BLaER1 treated with 17β-estradiol and CSF1 and Interleukin-3, amounts not matched to agents 10 nM and 100 nM (cell line): Measurements from ENCODE around the gene COX6A2.
A peak's percentile ranks its signal among the peaks of the same experiment; 100 is the strongest.

ENCODE experiments used
- H3K27ac ChIP-seq, 11 experiments: shearing (Covaris generic); formaldehyde crosslinking; 2 replicates each; pipeline ENCODE4 v1.8.1; 2022
- H3K27me3 ChIP-seq, 11 experiments: shearing (Covaris generic); formaldehyde crosslinking; 2 replicates each; pipeline ENCODE4 v1.8.1; 2022
- H3K36me3 ChIP-seq, 11 experiments: shearing (Covaris generic); formaldehyde crosslinking; 2 replicates each; pipeline ENCODE4 v1.8.1; 2022
- H3K4me1 ChIP-seq, 10 experiments: shearing (Covaris generic); formaldehyde crosslinking; 2 replicates each; pipeline ENCODE4 v1.8.1; 2022
- H3K4me2 ChIP-seq, 11 experiments: shearing (Covaris generic); formaldehyde crosslinking; 2 replicates each; pipeline ENCODE4 v1.8.1; 2022
- H3K4me3 ChIP-seq, 10 experiments: shearing (Covaris generic); formaldehyde crosslinking; 2 replicates each; pipeline ENCODE4 v1.8.1; 2022
- H3K9ac ChIP-seq, 11 experiments: shearing (Covaris generic); formaldehyde crosslinking; 2 replicates each; pipeline ENCODE4 v1.8.1; 2022
- H3K9me3 ChIP-seq, 11 experiments: shearing (Covaris generic); formaldehyde crosslinking; replicated peaks in 1 of 11; 2 replicates each; pipeline ENCODE4 v1.8.1; 2022
- H4K20me1 ChIP-seq, 11 experiments: shearing (Covaris generic); formaldehyde crosslinking; 2 replicates each; pipeline ENCODE4 v1.8.1; 2022
- Cebpa-rat ChIP-seq, 11 experiments: shearing (Covaris generic); IDR thresholded peaks; 2 replicates each; pipeline ENCODE4 v1.8.1; 2022

The COX6A2 gene

DNA sequence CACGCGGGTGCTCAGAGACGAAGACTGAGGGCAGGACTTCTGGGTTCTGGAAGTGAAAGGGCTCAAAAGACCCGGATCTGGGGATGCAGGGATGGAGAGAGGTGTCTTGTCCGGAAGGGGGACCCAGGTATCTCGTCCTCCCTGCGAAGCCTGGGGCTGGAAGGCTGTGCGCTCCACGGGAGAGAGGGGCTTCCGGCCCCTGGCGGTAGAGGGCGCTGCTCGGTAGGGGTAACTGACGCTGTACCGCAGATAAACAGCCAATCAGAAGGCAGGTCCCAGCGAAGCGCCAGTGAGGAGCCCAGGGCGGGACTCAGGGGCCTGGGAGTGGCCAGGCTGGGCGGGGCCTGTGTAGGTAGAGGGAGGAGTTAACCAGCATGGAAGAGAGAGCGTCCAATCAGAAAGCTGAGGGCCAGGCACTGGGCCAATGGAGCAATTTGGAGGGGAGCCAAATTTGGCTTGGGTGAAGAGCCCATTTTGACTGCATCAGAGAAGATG lies 44.6 kb upstream of the COX6A2 start:
- H3K4me2 ChIP-seq, result peak overlapping the region; percentile 76 to 96 (median 91)

DNA sequence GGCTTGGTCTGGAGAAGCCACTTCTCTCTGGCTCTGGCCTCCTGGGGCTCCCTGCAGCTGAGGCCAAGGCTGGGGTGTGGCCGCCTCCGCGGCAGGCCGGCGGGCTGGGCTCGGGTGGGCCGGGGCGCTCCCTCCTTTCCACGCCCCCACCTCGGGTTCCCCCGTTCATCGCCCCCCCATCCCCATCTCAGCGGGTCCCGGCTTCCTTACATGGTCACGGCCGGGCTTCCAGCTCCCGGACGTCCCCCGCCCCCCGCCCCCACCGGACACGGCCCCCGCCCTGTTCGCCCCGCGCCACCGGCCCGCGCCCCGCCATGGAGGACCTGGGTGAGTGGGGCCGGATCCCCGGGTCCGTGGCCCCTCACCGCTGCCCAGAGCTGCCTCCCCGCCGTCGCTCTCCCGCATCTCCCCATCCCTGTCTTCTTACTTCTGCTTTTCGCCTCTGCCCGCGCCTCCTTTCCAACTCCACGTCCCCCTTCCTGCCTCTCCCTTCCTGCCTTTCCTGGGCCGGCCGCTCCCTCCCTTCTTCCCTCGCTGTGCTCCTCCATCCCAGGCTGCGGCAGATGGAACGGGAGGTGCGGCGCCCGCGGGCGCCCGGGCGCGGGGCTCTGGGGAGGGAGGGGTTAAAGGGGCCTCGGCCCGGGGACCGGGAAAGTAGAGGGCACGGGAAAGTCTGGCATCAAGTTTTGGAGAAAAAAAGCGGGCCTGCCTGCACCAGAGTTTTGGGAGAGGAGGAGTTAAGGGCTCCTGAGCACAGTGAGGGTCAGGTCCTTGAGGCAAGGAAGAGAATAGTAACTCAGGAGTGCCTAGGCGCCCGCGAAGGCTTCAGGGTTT lies 43.9 kb upstream of the COX6A2 start, which contains the start of gene TGFB1I1:
Gene TGFB1I1 (plus strand): TSS at position 278 of the 834 bp plus-strand sequence. CDS start 37 bp downstream, at position 315.
- H3K4me3 ChIP-seq, result peak within 1 kb of the TSS; percentile 54 to 74 (median 64)
- peaks cover 58 to 80% (median 76%) of the 10 kb centered on the region in 10 experiments for H3K4me1 ChIP-seq
- peak within 1 kb of the TSS; percentile 69 to 82 (median 78) for H3K9ac ChIP-seq
- no peaks in the 10 kb centered on the region for H3K27me3 ChIP-seq
- no peaks in the 10 kb centered on the region for H3K9me3 ChIP-seq
- no peak for TF ChIP-seq Cebpa-rat (IDR thresholded peaks at IDR 0.05)
- peak within 1 kb of the TSS; percentile 84 to 98 (median 91) for H3K4me2 ChIP-seq
- peaks cover 0 to 11% (median 0%) of the 10 kb centered on the region in 11 experiments; a peak in 4 of 22 replicates for H3K36me3 ChIP-seq
- peak within 1 kb of the TSS; percentile 58 to 82 (median 73) for H3K27ac ChIP-seq
- no peaks in the 10 kb centered on the region; a peak in 1 of 22 replicates for H4K20me1 ChIP-seq

More for the DNA sequence above, 44.6 kb upstream of the COX6A2 start:
- peak overlapping the region; percentile 69 to 82 (median 78); a peak in 21 of 22 replicates for H3K9ac ChIP-seq
- H3K27me3 ChIP-seq, result no peaks in the 10 kb centered on the region
- TF ChIP-seq Cebpa-rat (IDR thresholded peaks at IDR 0.05), result no peak
- H3K36me3 ChIP-seq, result peaks cover 0 to 11% (median 0%) of the 10 kb centered on the region in 11 experiments; a peak in 4 of 22 replicates
- peak overlapping the region; percentile 49 to 82 (median 73); a peak in 18 of 22 replicates for H3K27ac ChIP-seq
- no peaks in the 10 kb centered on the region for H3K9me3 ChIP-seq
- peaks cover 58 to 80% (median 75%) of the 10 kb centered on the region in 10 experiments for H3K4me1 ChIP-seq
- H4K20me1 ChIP-seq, result no peaks in the 10 kb centered on the region
- peak overlapping the region; percentile 54 to 74 (median 64) for H3K4me3 ChIP-seq

DNA sequence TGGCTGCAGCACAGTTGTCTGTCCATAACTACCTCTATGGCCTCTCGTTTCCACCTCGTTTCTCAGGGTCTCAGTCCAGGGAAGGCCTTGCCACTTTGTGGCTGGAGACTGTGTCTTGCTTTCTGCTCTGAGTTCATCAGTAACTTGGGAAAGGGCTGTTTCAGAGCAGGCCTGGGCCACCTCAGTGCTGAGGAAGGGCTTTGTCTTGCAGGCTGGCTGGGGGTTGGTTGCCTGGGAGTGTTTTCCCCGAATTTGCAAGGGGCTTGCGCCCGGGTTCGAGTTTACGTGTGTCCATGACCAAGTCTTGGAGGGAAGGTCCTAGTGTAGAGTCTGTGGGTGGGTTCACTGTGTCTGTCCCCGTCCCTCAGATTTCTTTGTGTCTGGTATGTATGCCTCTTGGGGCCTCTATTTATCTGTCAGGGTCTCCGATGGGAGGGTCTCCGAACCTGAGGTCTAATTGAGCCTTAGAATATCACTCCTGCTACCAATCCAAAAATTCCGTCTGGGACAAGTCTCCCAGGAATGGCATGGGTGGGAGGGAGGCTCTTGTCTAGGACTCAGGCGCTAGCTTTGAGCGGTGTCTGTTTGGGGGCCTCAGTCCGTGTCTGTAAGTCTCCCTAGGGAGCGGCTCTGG lies 43.2 kb upstream of the COX6A2 start:
- Histone ChIP-seq H3K9me3 (no peaks in the 10 kb centered on the region), H3K4me3 (peak overlapping the region; percentile 54 to 74 (median 64)), H3K36me3 (peaks cover 0 to 14% (median 0%) of the 10 kb centered on the region in 11 experiments; a peak in 5 of 22 replicates), H3K9ac (peak overlapping the region; percentile 69 to 82 (median 78)), H4K20me1 (peaks cover 0 to 7% (median 0%) of the 10 kb centered on the region in 11 experiments; a peak in 3 of 22 replicates), H3K27me3 (no peaks in the 10 kb centered on the region), H3K4me1 (peaks cover 62 to 84% (median 79%) of the 10 kb centered on the region in 10 experiments), H3K27ac (peak overlapping the region; percentile 25 to 82 (median 73); a peak in 21 of 22 replicates), H3K4me2 (peak overlapping the region; percentile 84 to 98 (median 91))
- TF ChIP-seq Cebpa-rat (IDR thresholded peaks at IDR 0.05), result no peak

GRCh38 chr16:31470615-31471014 lies 42.5 kb upstream of the COX6A2 start:
- H3K27ac ChIP-seq, result peak overlapping the region in 3 of 11 experiments; percentile 65 to 72 (median 72); a peak in 3 of 22 replicates
- no peaks in the 10 kb centered on the region for H3K27me3 ChIP-seq
- no peak for TF ChIP-seq Cebpa-rat (IDR thresholded peaks at IDR 0.05)
- H3K4me1 ChIP-seq, result peaks cover 62 to 84% (median 79%) of the 10 kb centered on the region in 10 experiments
- H3K9ac ChIP-seq, result peak overlapping the region in 1 of 11 experiments; percentile 80; a peak in 2 of 22 replicates
- peak overlapping the region; percentile 84 to 98 (median 91) for H3K4me2 ChIP-seq
- H4K20me1 ChIP-seq, result peaks cover 0 to 14% (median 0%) of the 10 kb centered on the region in 11 experiments; a peak in 3 of 22 replicates
- H3K9me3 ChIP-seq, result no peaks in the 10 kb centered on the region
- H3K36me3 ChIP-seq, result peaks cover 0 to 21% (median 3%) of the 10 kb centered on the region in 11 experiments; a peak in 8 of 22 replicates
- H3K4me3 ChIP-seq, result no peak overlapping the region

GRCh38 chr16:31467858-31468257 lies 39.7 kb upstream of the COX6A2 start:
- peaks cover 0 to 15% (median 0%) of the 10 kb centered on the region in 11 experiments; a peak in 3 of 22 replicates for H4K20me1 ChIP-seq
- TF ChIP-seq Cebpa-rat (IDR thresholded peaks at IDR 0.05), result no peak
- H3K36me3 ChIP-seq, result peaks cover 8 to 36% (median 25%) of the 10 kb centered on the region in 11 experiments
- H3K27me3 ChIP-seq, result no peaks in the 10 kb centered on the region
- peaks cover 63 to 90% (median 87%) of the 10 kb centered on the region in 10 experiments for H3K4me1 ChIP-seq
- peak overlapping the region; percentile 72 to 100 (median 91) for H3K4me2 ChIP-seq
- peak overlapping the region in 5 of 10 experiments; percentile 28 to 56 (median 51); a peak in 4 of 20 replicates for H3K4me3 ChIP-seq
- H3K9ac ChIP-seq, result peak overlapping the region in 10 of 11 experiments; percentile 20 to 82 (median 78); a peak in 16 of 22 replicates
- H3K27ac ChIP-seq, result peak overlapping the region; percentile 57 to 97 (median 87); a peak in 20 of 22 replicates
- H3K9me3 ChIP-seq, result no peaks in the 10 kb centered on the region

DNA sequence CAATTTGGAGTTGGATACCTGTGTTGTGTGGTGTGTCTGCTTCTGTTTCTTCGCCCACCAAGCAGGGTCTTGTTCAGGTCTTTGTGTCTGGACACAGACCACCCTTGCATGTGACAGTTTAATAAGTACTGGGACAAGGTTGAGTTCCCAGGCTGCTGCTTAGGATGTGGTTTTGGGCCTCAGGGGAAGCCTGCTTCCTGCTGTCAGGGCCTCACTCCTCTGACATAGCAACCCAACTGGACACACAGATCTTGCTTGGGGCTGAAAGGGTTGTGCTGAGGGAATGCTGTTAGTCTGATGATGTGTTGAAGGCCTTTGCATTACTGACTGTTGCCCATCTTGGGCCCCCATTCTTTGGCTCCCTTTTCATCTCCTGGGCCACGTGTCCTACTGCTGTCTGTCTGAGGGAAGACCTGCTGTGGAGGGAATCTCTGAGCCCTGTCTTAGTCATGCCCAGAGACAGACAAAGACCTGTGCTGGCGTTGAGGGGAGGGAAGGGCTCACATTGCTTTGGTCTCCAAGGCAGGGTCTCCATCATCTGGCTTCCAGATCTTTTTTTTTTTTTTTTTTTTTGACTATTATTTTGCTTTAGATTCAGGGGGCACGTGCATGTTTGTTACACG lies 39.1 kb upstream of the COX6A2 start:
- H3K4me1 ChIP-seq, result peaks cover 57 to 90% (median 86%) of the 10 kb centered on the region in 10 experiments
- peaks cover 13 to 42% (median 31%) of the 10 kb centered on the region in 11 experiments for H3K36me3 ChIP-seq
- peak overlapping the region; percentile 72 to 100 (median 91) for H3K4me2 ChIP-seq
- peak overlapping the region; percentile 57 to 97 (median 87) for H3K27ac ChIP-seq
- H3K9ac ChIP-seq, result peak overlapping the region; percentile 55 to 82 (median 75); a peak in 21 of 22 replicates
- peak overlapping the region in 8 of 10 experiments; percentile 17 to 56 (median 51); a peak in 15 of 20 replicates for H3K4me3 ChIP-seq
- H3K27me3 ChIP-seq, result no peaks in the 10 kb centered on the region
- H4K20me1 ChIP-seq, result peaks cover 0 to 15% (median 0%) of the 10 kb centered on the region in 11 experiments; a peak in 3 of 22 replicates
- no peaks in the 10 kb centered on the region for H3K9me3 ChIP-seq
- no peak for TF ChIP-seq Cebpa-rat (IDR thresholded peaks at IDR 0.05)

- no peak for TF ChIP-seq Cebpa-rat (IDR thresholded peaks at IDR 0.05)
- Histone ChIP-seq H3K4me3 (peak overlapping the region in 9 of 10 experiments; percentile 1 to 56 (median 51); a peak in 16 of 20 replicates), H3K27ac (peak overlapping the region; percentile 57 to 97 (median 87))
Observed at GRCh38 chr16:31466381-31466841, 38.3 kb upstream of the COX6A2 start.

More at GRCh38 chr16:31466381-31466841, 38.3 kb upstream of the COX6A2 start:
- Histone ChIP-seq H3K27me3 (no peaks in the 10 kb centered on the region), H3K4me1 (peaks cover 53 to 91% (median 83%) of the 10 kb centered on the region in 10 experiments), H4K20me1 (peaks cover 0 to 22% (median 0%) of the 10 kb centered on the region in 11 experiments; a peak in 3 of 22 replicates), H3K36me3 (peaks cover 18 to 51% (median 37%) of the 10 kb centered on the region in 11 experiments), H3K9ac (peak overlapping the region; percentile 55 to 82 (median 75)), H3K9me3 (no peaks in the 10 kb centered on the region), H3K4me2 (peak overlapping the region; percentile 72 to 100 (median 91))
